CD4-positive, alpha-beta memory T cell (primary cell): Measurements from ENCODE around the gene PSMD4. TPM values are rescaled to one million over a fixed set of nuclear protein-coding genes. Genes with fewer than 3 reads are reported as not detected.
"Not testable (repeated sequence)": the region's sequence is repeated elsewhere in the genome, so short reads cannot be mapped to it uniquely, and the experiment has no call there.

ENCODE experiments used
- CTCF ChIA-PET: fragments of 350-600 bp; sonication (Branson Sonifier 250); formaldehyde crosslinking; loops from one replicate; lab custom pipeline; 2021; ENCODE audit warnings: inconsistent platforms; ENCODE audit not compliant: partially characterized antibody; lab: Charles Lee
- POLR2A ChIA-PET: fragments of 350-600 bp; sonication (Branson Sonifier 250); formaldehyde crosslinking; loops from one replicate; lab custom pipeline; 2021; ENCODE audit not compliant: partially characterized antibody; lab: Charles Lee
- DNase-seq, 5 donors: peaks; one replicate each; pipeline versions ENCODE4 v3.0.0 to v3.0.0-alpha.2; 2020 to 2022; ENCODE audit warnings: mixed read lengths in 1 of 5
- H3K27ac ChIP-seq: one replicate; pipeline ENCODE4 v1.7.0; 2013; ENCODE audit warnings: low read depth, low read length
- H3K27me3 ChIP-seq: 2 replicates; pipeline ENCODE4 v1.7.0; 2013; ENCODE audit warnings: mild to moderate bottlenecking, low read length, moderate library complexity; ENCODE audit not compliant: insufficient read depth
- H3K36me3 ChIP-seq: 2 replicates; pipeline ENCODE4 v1.7.0; 2013; ENCODE audit warnings: mild to moderate bottlenecking, low read length, moderate library complexity; ENCODE audit not compliant: insufficient read depth
- H3K4me1 ChIP-seq: 2 replicates; pipeline ENCODE4 v1.7.0; 2013; ENCODE audit warnings: mild to moderate bottlenecking, low read length, moderate library complexity; ENCODE audit not compliant: insufficient read depth
- H3K4me3 ChIP-seq, 2 donors: one replicate each; pipeline ENCODE4 v1.7.0; 2013; ENCODE audit warnings: low read length in 2 of 2, mild to moderate bottlenecking in 1 of 2
- H3K9me3 ChIP-seq, 2 donors: one replicate each; pipeline ENCODE4 v1.7.0; 2013; ENCODE audit warnings: low read length in 2 of 2, control low read depth in 1 of 2; ENCODE audit not compliant: control insufficient read depth in 1 of 2
- H3K27ac Mint-ChIP-seq, 7 donors: one replicate each; pipeline ENCODE4 v1.8.0; 2020 to 2021; ENCODE audit warnings: mixed read lengths in 7 of 7, mild to moderate bottlenecking in 6 of 7, inconsistent platforms in 3 of 7, moderate library complexity in 3 of 7
- H3K27me3 Mint-ChIP-seq, 2 donors: one replicate each; pipeline ENCODE4 v1.8.0; 2020 to 2021; ENCODE audit warnings: mixed read lengths in 2 of 2
- H3K36me3 Mint-ChIP-seq, 2 donors: one replicate each; pipeline ENCODE4 v1.8.0; 2020 to 2021; ENCODE audit warnings: mixed read lengths in 2 of 2, inconsistent platforms in 1 of 2, mild to moderate bottlenecking in 1 of 2
- H3K4me1 Mint-ChIP-seq, 4 donors: one replicate each; pipeline ENCODE4 v1.8.0; 2020 to 2021; ENCODE audit warnings: mixed read lengths in 4 of 4, mild to moderate bottlenecking in 1 of 4
- H3K4me3 Mint-ChIP-seq, 8 donors: one replicate each; pipeline ENCODE4 v1.8.0; 2020 to 2021; ENCODE audit warnings: mixed read lengths in 8 of 8, mild to moderate bottlenecking in 7 of 8, moderate library complexity in 6 of 8, inconsistent platforms in 3 of 8
- H3K9me3 Mint-ChIP-seq, 8 donors: one replicate each; pipeline ENCODE4 v1.8.0; 2020 to 2021; ENCODE audit warnings: mixed read lengths in 8 of 8, mild to moderate bottlenecking in 5 of 8, inconsistent platforms in 3 of 8, moderate library complexity in 1 of 8
- intact Hi-C: fragments of 100-400 bp; cut with micrococcal nuclease; formaldehyde crosslinking; loops from one replicate; pipeline ENCODE4 v1.15.1; 2023
- polyA plus RNA-seq, 2 donors: library from polyadenylated mRNA; unstranded; fragments of 300-500 nt; fragmentation: Illumina TruSeq; gene quantifications; one replicate each; pipeline ENCODE4 v1.2.3, GENCODE V29; 2021
- total RNA-seq, 2 experiments: library from RNA; stranded (reverse); gene quantifications; one replicate each; pipeline ENCODE4 v1.2.3, GENCODE V29; 2021

PSMD4 gene
- total and polyA plus RNA-seq, 4 experiments from 2014 or later = 143 to 380 (median 196) TPM

GRCh38 chr1:151267760-151268159, 13.2 kb downstream of the PSMD4 start:
- no peak for DNase-seq
- H3K4me3 ChIP-seq = no peak overlapping the region
- H3K36me3 Mint-ChIP-seq = peaks cover 38 to 61% of the 10 kb centered on the region in 2 donors
- ChIA-PET CTCF (no interaction called here), POLR2A (no interaction called here)
- peaks cover 46% of the 10 kb centered on the region for H3K36me3 ChIP-seq
- intact Hi-C loops = no loop called here
- H3K4me1 Mint-ChIP-seq = no peaks in the 10 kb centered on the region
- no peaks in the 10 kb centered on the region for H3K4me1 ChIP-seq
- H3K9me3 ChIP-seq = no peaks in the 10 kb centered on the region
- H3K27me3 ChIP-seq = no peaks in the 10 kb centered on the region
- no peak overlapping the region for H3K27ac ChIP-seq
- H3K27ac Mint-ChIP-seq = peak overlapping the region in 3 of 7 donors; percentile 42 to 72 (median 60)
- H3K27me3 Mint-ChIP-seq = no peaks in the 10 kb centered on the region
- no peak overlapping the region for H3K4me3 Mint-ChIP-seq
- H3K9me3 Mint-ChIP-seq = no peaks in the 10 kb centered on the region

- H3K9me3 Mint-ChIP-seq = peaks cover 0 to 1% (median 0%) of the 10 kb centered on the region in 8 donors
- peaks cover 10 to 16% of the 10 kb centered on the region in 2 donors for H3K36me3 Mint-ChIP-seq
- H3K4me1 ChIP-seq = no peaks in the 10 kb centered on the region
- no peaks in the 10 kb centered on the region for H3K9me3 ChIP-seq
- DNase-seq = no peak
- no peak overlapping the region for H3K27ac ChIP-seq
- H3K4me3 Mint-ChIP-seq = no peak overlapping the region
- H3K27me3 ChIP-seq = no peaks in the 10 kb centered on the region
- peak overlapping the region in 3 of 7 donors; percentile 48 to 62 (median 62) for H3K27ac Mint-ChIP-seq
- POLR2A ChIA-PET = interaction anchor here (0.7 kb wide), 1 partner anchor 695 kb away, joined by 3 read pairs; no protein-coding TSS in a partner anchor
- intact Hi-C loops = no loop called here
- no peaks in the 10 kb centered on the region for H3K4me1 Mint-ChIP-seq
- no peak overlapping the region for H3K4me3 ChIP-seq
- CTCF ChIA-PET = interaction anchor here (1.3 kb wide), 1 partner anchor 27 kb away, joined by 3 read pairs; no protein-coding TSS in a partner anchor
- H3K27me3 Mint-ChIP-seq = no peaks in the 10 kb centered on the region
- H3K36me3 ChIP-seq = no peaks in the 10 kb centered on the region
These were observed 19.5 kb downstream of the PSMD4 start for GRCh38 chr1:151273924-151274466.

- H3K36me3 ChIP-seq, H3K4me1 ChIP-seq, DNase-seq, CTCF ChIA-PET, H3K4me3 Mint-ChIP-seq, H3K9me3 Mint-ChIP-seq, H3K4me3 ChIP-seq, H3K27me3 Mint-ChIP-seq, H3K27ac ChIP-seq, H3K9me3 ChIP-seq, H3K27me3 ChIP-seq, intact Hi-C loops, POLR2A ChIA-PET, H3K27ac Mint-ChIP-seq, H3K4me1 Mint-ChIP-seq: not testable (repeated sequence)
- peaks cover 10 to 11% of the 10 kb centered on the region in 2 donors for H3K36me3 Mint-ChIP-seq
These were observed 20.8 kb downstream of the PSMD4 start for GRCh38 chr1:151275341-151275740.

- intact Hi-C loops = no loop called here
- Histone ChIP-seq H3K4me3 (no peak overlapping the region), H3K27ac (no peak overlapping the region), H3K9me3 (no peaks in the 10 kb centered on the region), H3K27me3 (no peaks in the 10 kb centered on the region), H3K36me3 (no peaks in the 10 kb centered on the region), H3K4me1 (peaks cover 5% of the 10 kb centered on the region)
- Mint-ChIP-seq H3K27ac (peak overlapping the region in 1 of 7 donors; percentile 8), H3K4me3 (no peak overlapping the region), H3K4me1 (peaks cover 1 to 15% (median 9%) of the 10 kb centered on the region in 4 donors), H3K27me3 (no peaks in the 10 kb centered on the region), H3K36me3 (peaks cover 4 to 14% of the 10 kb centered on the region in 2 donors), H3K9me3 (peaks cover 0 to 6% (median 0%) of the 10 kb centered on the region in 8 donors)
- ChIA-PET CTCF (interaction anchor here (1.2 to 1.6 kb wide), 2 partner anchors 24 to 63 kb away, joined by 6 to 7 read pairs; no protein-coding TSS in a partner anchor), POLR2A (interaction anchor here (1.4 kb wide), 1 partner anchor 22 kb away, joined by 4 read pairs; no protein-coding TSS in a partner anchor)
- no peak for DNase-seq
These were observed 22.7 kb downstream of the PSMD4 start for GRCh38 chr1:151277249-151277648.

GRCh38 chr1:151281225-151281968, 26.9 kb downstream of the PSMD4 start:
- no peaks in the 10 kb centered on the region for H3K27me3 Mint-ChIP-seq
- H3K9me3 Mint-ChIP-seq = peaks cover 0 to 8% (median 0%) of the 10 kb centered on the region in 8 donors
- H3K27ac ChIP-seq = peak overlapping the region; percentile 94
- intact Hi-C loops = loop anchor here (1.0 kb wide), 7 partner anchors 27 to 230 kb away; partner anchors contain the start of genes CGN, PI4KB, PIP5K1A and PSMB4
- no peaks in the 10 kb centered on the region for H3K9me3 ChIP-seq
- no peaks in the 10 kb centered on the region for H3K27me3 ChIP-seq
- H3K27ac Mint-ChIP-seq = peak overlapping the region; percentile 96 to 100 (median 99)
- H3K4me3 ChIP-seq = peak overlapping the region; percentile 71 to 99
- peaks cover 25% of the 10 kb centered on the region for H3K4me1 ChIP-seq
- peaks cover 14 to 47% (median 33%) of the 10 kb centered on the region in 4 donors for H3K4me1 Mint-ChIP-seq
- peak overlapping the region; percentile 94 to 99 (median 98) for H3K4me3 Mint-ChIP-seq
- POLR2A ChIA-PET = interaction anchor here (0.6 to 4.1 kb wide), 26 partner anchors 8 to 1394 kb away, joined by 3 to 50 read pairs (median 5); partner anchors contain the start of genes C1orf56, CDC42SE1, LYSMD1 and MINDY1
- H3K36me3 ChIP-seq = peaks cover 7% of the 10 kb centered on the region
- DNase-seq = peak; percentile 93 to 98 (median 95)
- H3K36me3 Mint-ChIP-seq = peaks cover 6 to 35% of the 10 kb centered on the region in 2 donors
- CTCF ChIA-PET = interaction anchor here (0.8 to 6.1 kb wide), 13 partner anchors 14 to 721 kb away, joined by 3 to 56 read pairs (median 4); partner anchors contain the start of genes PI4KB, PSMB4 and PSMD4

- Histone ChIP-seq H3K4me3 (peak within 1 kb of the TSS; percentile 71 to 99), H3K27me3 (no peaks in the 10 kb centered on the region), H3K27ac (peak within 1 kb of the TSS; percentile 94), H3K9me3 (no peaks in the 10 kb centered on the region), H3K4me1 (peaks cover 25% of the 10 kb centered on the region), H3K36me3 (peaks cover 15% of the 10 kb centered on the region)
- intact Hi-C loops = loop anchor here (1.0 to 2.0 kb wide), 9 partner anchors 28 to 509 kb away; partner anchors contain the start of genes CGN, PI4KB, PIP5K1A and PSMB4
- ChIA-PET CTCF (interaction anchor here (0.8 to 6.1 kb wide), 11 partner anchors 13 to 722 kb away, joined by 3 to 56 read pairs (median 4); partner anchors contain the start of genes PI4KB, PSMB4 and PSMD4), POLR2A (interaction anchor here (0.6 to 4.1 kb wide), 30 partner anchors 7 to 1395 kb away, joined by 3 to 50 read pairs (median 5); partner anchors contain the start of genes C1orf56, CDC42SE1, LYSMD1 and MINDY1)
- Mint-ChIP-seq H3K4me3 (peak within 1 kb of the TSS; percentile 95 to 99 (median 98)), H3K27me3 (no peaks in the 10 kb centered on the region), H3K4me1 (peaks cover 14 to 47% (median 33%) of the 10 kb centered on the region in 4 donors), H3K27ac (peak within 1 kb of the TSS; percentile 96 to 100 (median 99)), H3K36me3 (peaks cover 10 to 41% of the 10 kb centered on the region in 2 donors), H3K9me3 (peaks cover 0 to 6% (median 0%) of the 10 kb centered on the region in 8 donors)
- DNase-seq = peak; percentile 99
These were observed 27.7 kb downstream of the PSMD4 start, which contains the start of gene ZNF687 for GRCh38 chr1:151281969-151282882. TSS of gene ZNF687 (plus strand) at chr1:151282299. CDS start at chr1:151286292, 3,993 bp downstream.
